Measurements from ENCODE around the gene ATE1.

DNA sequence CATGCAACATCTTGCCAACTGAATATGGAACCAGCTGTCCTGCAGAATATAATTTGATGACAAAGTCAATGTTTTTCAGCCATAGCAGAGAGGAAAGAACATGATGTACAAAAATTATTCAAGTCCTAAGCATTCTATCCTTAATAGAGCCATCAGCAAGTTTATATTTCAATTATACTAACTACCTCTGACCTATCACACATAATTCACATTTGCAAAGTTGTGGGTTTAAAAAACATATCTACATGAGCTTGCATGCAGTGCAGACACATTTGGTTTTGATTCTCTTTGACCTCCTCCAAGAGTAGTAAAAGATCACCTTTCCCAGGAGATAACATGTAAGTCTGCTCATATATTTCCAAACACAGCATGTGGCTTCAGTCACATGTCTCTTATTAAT, 203.5 kb downstream of the ATE1 start:
- TF ChIP-seq POLR2AphosphoS5 (IDR thresholded peaks at IDR 0.05; ENCODE audit: low read depth, low read length) (no peak), SIN3A (IDR thresholded peaks at IDR 0.05; ENCODE audit: borderline replicate concordance, insufficient read depth, low read length) (no peak), TAF1 (IDR thresholded peaks at IDR 0.05; ENCODE audit: borderline replicate concordance, insufficient read depth, low read length) (no peak), FOXP2 (optimal IDR thresholded peaks at IDR 0.05; ENCODE audit: borderline replicate concordance, extremely low read depth, extremely low read length, insufficient read depth) (no peak)
- TF ChIP-seq, protein P1, sequence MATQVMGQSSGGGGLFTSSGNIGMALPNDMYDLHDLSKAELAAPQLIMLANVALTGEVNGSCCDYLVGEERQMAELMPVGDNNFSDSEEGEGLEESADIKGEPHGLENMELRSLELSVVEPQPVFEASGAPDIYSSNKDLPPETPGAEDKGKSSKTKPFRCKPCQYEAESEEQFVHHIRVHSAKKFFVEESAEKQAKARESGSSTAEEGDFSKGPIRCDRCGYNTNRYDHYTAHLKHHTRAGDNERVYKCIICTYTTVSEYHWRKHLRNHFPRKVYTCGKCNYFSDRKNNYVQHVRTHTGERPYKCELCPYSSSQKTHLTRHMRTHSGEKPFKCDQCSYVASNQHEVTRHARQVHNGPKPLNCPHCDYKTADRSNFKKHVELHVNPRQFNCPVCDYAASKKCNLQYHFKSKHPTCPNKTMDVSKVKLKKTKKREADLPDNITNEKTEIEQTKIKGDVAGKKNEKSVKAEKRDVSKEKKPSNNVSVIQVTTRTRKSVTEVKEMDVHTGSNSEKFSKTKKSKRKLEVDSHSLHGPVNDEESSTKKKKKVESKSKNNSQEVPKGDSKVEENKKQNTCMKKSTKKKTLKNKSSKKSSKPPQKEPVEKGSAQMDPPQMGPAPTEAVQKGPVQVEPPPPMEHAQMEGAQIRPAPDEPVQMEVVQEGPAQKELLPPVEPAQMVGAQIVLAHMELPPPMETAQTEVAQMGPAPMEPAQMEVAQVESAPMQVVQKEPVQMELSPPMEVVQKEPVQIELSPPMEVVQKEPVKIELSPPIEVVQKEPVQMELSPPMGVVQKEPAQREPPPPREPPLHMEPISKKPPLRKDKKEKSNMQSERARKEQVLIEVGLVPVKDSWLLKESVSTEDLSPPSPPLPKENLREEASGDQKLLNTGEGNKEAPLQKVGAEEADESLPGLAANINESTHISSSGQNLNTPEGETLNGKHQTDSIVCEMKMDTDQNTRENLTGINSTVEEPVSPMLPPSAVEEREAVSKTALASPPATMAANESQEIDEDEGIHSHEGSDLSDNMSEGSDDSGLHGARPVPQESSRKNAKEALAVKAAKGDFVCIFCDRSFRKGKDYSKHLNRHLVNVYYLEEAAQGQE (IDR thresholded peaks at IDR 0.05; ENCODE audit: insufficient read depth in 1 of 2, low read depth in 2 of 2, low read length in 2 of 2) = no peak
